Activated CD8-positive, alpha-beta memory T cell treated with anti-CD3 and anti-CD28 coated beads, Interleukin-2, amount 50 U/mL, for 1 hour (primary cell): Measurements from ENCODE around the gene ARL16.
A peak's percentile ranks its signal among the peaks of the same experiment; 100 is the strongest.

Experiments used
- DNase-seq: peaks from one replicate; pipeline ENCODE4 v3.0.0-alpha.2; 2020; ENCODE audit errors: extremely low read depth

ARL16 gene

GRCh38 chr17:81646869-81647600 lies 36.6 kb downstream of the ARL16 start:
- no peak for DNase-seq

DNA sequence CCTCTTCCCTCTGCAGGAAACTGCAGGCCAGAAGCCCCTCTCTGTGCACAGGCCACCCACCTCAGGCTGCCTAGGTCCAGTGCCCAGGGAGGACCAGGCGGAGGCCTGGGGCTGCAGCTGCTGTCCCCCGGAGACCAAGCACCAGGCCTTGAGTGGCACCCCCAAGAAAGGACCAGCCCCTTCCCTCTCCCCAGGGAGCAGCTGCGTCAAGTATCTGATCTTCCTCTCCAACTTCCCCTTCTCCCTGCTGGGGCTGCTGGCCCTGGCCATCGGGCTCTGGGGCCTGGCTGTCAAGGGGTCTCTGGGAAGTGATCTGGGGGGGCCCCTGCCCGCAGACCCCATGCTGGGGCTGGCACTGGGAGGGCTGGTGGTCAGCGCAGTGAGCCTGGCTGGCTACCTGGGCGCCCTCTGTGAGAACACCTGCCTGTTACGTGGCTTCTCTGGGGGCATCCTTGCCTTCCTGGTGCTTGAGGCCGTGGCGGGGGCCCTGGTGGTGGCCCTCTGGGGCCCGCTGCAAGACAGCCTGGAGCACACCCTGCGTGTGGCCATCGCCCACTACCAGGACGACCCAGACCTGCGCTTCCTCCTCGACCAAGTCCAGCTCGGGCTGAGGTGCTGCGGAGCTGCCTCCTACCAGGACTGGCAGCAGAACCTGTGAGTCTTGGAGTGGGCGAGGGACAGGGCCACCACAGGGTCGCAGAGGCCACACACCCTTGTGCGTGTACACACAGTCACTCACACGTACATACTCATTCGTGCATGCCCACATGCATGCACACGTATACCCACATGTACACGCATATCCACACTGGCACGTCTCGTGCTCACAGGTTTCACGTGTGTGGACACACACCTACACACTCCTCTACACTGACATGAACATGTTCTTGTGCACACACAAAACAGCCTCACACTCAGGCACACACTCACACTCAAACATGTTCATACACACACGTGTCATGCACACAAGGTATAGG lies 38.3 kb downstream of the ARL16 start:
- DNase-seq, result no peak

DNA sequence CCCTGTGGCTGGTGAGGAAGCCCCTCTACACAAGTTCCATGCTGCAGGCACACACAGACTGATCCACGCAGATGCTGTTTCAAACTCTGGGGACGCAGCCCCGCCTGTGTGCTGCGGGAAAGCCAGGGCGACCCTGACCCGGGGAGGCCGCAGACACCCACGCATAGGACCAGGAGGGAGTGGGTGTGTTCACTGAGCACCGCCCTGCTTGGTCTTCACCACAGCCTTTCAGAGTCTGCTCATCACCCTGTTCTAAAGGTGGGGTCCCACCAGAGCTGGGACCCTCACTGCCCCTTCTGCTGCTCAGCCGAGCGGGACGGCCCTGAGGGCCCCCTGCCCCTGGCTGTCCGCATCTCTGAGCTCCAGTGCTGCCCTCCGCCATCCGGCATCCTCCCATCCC lies 39.1 kb downstream of the ARL16 start:
- no peak for DNase-seq

DNA sequence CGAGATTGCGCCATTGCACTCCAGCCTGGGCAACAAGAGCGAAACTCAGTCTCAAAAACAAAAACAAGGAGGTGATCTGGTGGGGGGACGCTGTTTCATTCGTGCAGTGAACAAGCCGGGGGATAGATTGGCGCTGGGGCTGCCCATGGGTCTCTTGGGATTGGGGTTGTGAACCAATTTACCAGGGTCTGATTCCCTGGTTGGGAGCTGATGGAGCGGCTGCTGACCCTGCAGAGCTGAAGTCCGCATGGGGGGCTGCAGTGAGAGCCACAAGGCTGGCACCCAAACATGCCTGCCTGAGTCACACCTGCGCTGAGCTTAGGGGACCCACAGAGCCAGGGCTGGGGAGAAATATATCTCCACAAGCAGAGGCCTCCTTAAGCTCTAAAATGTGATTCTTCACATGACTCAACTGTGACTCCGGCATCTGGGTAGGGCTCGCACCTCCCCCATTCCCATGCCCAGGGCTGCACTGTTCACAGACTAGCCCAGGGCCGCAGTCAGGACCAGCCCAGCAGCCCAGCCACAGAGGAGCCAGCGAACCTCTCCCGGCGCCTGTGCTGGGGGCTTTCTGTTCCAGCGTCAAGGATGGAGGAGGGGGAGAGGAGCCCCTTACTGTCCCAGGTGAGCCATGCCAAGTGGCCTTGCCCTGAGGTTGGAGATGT lies 41.6 kb downstream of the ARL16 start:
- no peak for DNase-seq

GRCh38 chr17:81640011-81640410 lies 43.6 kb downstream of the ARL16 start:
- no peak for DNase-seq

GRCh38 chr17:81638683-81639082 lies 44.9 kb downstream of the ARL16 start:
- DNase-seq, result no peak

- DNase-seq, result peak; percentile 50
These were observed 46.9 kb downstream of the ARL16 start, which contains the start of the genes NPLOC4 and TSPAN10 for GRCh38 chr17:81636505-81637288. NPLOC4 (minus strand) TSS chr17:81637112; CDS start chr17:81636930, 182 bp downstream. TSPAN10 (plus strand) TSS chr17:81637196; CDS start chr17:81642413, 5,217 bp downstream.

DNA sequence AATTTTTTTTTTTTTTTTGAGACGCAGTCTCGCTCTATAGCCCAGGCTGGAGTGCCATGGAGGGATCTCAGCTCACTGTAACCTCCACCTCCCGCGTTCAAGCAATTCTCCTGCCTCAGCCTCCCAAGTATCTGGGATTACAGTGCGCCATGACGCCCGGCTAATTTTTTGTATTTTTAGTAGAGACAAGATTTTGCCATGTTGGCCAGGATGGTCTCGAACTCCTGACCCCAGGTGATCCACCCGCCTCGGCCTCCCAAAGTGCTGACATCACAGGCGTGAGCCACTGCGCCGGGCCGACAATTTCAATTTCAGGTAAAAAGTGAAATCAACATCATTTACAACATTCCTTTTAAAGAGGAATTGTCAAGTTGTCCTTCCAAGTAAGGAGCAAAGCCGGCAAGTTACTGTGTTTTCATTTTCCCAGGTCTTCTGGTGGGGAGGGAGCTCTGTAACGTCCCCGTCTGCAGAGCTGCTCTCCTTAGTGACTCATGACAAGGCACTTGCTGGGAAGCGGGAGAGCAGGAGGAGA lies 47.6 kb downstream of the ARL16 start:
- no peak for DNase-seq

DNA sequence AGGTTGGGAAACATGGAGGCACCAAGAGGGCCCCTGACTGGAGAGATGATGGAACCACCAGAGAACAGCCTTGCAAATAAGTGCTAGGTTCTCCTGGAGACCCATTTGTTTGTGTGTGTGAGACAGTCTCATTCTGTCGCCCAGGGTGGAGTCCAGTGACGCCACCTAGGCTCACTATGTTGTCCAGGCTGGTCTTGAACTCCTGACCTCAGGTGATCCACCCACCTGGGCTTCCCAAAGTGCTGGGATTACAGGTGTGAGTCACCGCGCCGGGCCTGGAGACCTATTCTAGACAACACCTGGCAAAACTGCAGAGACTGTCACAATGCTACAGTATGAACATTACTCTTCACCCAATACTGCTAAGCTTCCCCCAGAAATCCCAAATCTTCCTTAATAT lies 48.2 kb downstream of the ARL16 start:
- no peak for DNase-seq

DNA sequence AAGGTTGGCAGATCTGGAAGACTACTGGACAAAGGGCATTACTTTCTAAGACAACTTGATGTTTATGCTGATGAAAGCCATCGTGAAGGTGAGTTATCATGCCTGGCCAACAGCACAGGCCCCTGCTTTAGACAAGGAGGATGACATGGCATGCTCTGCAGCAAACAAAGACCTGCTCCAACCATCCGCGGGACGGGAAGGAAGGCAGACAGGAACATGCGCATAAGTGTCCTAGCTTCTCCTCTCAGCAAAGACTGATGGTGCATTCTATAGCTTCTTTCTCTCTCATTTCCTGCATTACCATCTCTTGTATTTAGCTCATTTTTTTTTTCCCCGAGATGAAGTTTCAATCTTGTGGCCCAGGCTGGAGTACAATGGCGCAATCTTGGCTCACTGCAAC lies 52.1 kb downstream of the ARL16 start:
- DNase-seq, result no peak
